HG02642 (cell line): Measurements from ENCODE around the gene MRTFA.

ENCODE experiments used
- ATAC-seq: cut with Tn5 transposase; IDR thresholded peaks from one replicate; pipeline ENCODE4 v1.9.1; 2021; ENCODE audit warnings: mild to moderate bottlenecking; ENCODE audit not compliant: unreplicated experiment, poor library complexity

Gene MRTFA

GRCh38 chr22:40444178-40444831 lies 192.2 kb downstream of the MRTFA start:
- no peak for ATAC-seq

- no peak for ATAC-seq
These were observed 192.8 kb downstream of the MRTFA start for GRCh38 chr22:40443732-40444131.

- ATAC-seq: no peak
These were observed 194.6 kb downstream of the MRTFA start for GRCh38 chr22:40441761-40442390.

GRCh38 chr22:40436505-40437431 lies 199.8 kb downstream of the MRTFA start:
- peak; percentile 72 for ATAC-seq

- no peak for ATAC-seq
These were observed 201.8 kb downstream of the MRTFA start for GRCh38 chr22:40434745-40435144.

GRCh38 chr22:40434106-40434505 lies 202.4 kb downstream of the MRTFA start:
- no peak for ATAC-seq

- no peak for ATAC-seq
These were observed 203.0 kb downstream of the MRTFA start for GRCh38 chr22:40433416-40434090.

GRCh38 chr22:40432625-40433024 lies 203.9 kb downstream of the MRTFA start:
- no peak for ATAC-seq

GRCh38 chr22:40432157-40432556 lies 204.4 kb downstream of the MRTFA start:
- ATAC-seq: no peak

- no peak for ATAC-seq
These were observed 205.5 kb downstream of the MRTFA start for GRCh38 chr22:40430991-40431390.

GRCh38 chr22:40429481-40429880 lies 207.0 kb downstream of the MRTFA start:
- ATAC-seq: no peak

- no peak for ATAC-seq
These were observed 207.7 kb downstream of the MRTFA start for GRCh38 chr22:40428796-40429195.

GRCh38 chr22:40426594-40427333 lies 209.8 kb downstream of the MRTFA start:
- ATAC-seq: no peak

GRCh38 chr22:40425082-40425481 lies 211.4 kb downstream of the MRTFA start:
- no peak for ATAC-seq

GRCh38 chr22:40423882-40424640 lies 212.5 kb downstream of the MRTFA start:
- no peak for ATAC-seq

- no peak for ATAC-seq
These were observed 213.2 kb downstream of the MRTFA start for GRCh38 chr22:40423310-40423688.

GRCh38 chr22:40422558-40423309 lies 213.8 kb downstream of the MRTFA start:
- no peak for ATAC-seq

- no peak for ATAC-seq
These were observed 214.6 kb downstream of the MRTFA start for GRCh38 chr22:40421941-40422340.

- ATAC-seq: no peak
These were observed 215.5 kb downstream of the MRTFA start for GRCh38 chr22:40421082-40421350.
